Mammary epithelial cell (primary cell): ENCODE measurements around the gene TRIP13.
"Not testable (repeated sequence)": the region's sequence is repeated elsewhere in the genome, so short reads cannot be mapped to it uniquely, and the experiment has no call there.

Experiments
- EZH2 ChIP-seq: IDR thresholded peaks from 2 replicates; pipeline ENCODE4 v1.6.1; 2012; ENCODE audit warnings: low read length, inconsistent platforms, borderline replicate concordance
- TF ChIP-seq, protein P1 (sequence below), 2 donors: IDR thresholded peaks in 1 of 2; conservative IDR thresholded peaks in 1 of 2; 2 replicates each; pipeline ENCODE4 v1.5.1; 2011 to 2012; ENCODE audit warnings: inconsistent platforms in 2 of 2, low read length in 2 of 2, mild to moderate bottlenecking in 2 of 2, control low read depth in 1 of 2, low read depth in 1 of 2; ENCODE audit not compliant: insufficient read depth in 1 of 2; ENCODE audit errors: extremely low read depth in 1 of 2

DNA sequence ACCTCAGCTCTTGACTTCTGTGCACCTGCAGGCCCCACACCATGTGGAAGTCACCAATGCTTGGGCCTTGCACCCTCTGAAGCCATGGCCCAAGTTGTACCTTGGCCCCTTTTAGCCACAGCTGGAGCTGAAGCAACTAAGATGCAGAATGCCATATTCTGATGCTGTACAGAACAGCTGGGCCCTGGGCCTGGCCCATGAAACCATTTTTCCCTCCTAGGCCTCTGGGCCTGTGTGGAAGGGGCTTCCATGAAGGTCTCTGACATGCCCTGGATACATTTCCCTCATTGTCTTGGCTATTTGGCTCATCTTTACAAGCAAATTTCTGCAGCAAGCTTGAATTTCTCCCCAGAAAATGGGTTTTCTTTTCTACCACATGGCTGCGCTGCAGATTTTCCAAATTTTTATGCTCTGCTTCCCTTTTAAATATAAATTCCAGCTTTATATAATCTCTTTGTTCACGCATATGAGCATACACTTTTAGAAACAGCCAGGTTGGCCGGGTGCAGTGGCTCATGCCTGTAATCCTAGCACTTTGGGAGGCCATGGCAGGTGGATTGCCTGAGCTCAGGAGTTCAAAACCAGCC, 41.8 kb downstream of the TRIP13 start:
- TF ChIP-seq, protein P1, sequence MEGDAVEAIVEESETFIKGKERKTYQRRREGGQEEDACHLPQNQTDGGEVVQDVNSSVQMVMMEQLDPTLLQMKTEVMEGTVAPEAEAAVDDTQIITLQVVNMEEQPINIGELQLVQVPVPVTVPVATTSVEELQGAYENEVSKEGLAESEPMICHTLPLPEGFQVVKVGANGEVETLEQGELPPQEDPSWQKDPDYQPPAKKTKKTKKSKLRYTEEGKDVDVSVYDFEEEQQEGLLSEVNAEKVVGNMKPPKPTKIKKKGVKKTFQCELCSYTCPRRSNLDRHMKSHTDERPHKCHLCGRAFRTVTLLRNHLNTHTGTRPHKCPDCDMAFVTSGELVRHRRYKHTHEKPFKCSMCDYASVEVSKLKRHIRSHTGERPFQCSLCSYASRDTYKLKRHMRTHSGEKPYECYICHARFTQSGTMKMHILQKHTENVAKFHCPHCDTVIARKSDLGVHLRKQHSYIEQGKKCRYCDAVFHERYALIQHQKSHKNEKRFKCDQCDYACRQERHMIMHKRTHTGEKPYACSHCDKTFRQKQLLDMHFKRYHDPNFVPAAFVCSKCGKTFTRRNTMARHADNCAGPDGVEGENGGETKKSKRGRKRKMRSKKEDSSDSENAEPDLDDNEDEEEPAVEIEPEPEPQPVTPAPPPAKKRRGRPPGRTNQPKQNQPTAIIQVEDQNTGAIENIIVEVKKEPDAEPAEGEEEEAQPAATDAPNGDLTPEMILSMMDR (conservative IDR thresholded peaks at IDR 0.05 in 1 of 2, IDR thresholded peaks at IDR 0.05 in 1 of 2; ENCODE audit: extremely low read depth in 1 of 2, insufficient read depth in 1 of 2, low read depth in 1 of 2, low read length in 2 of 2) = peak in 1 of 2 donors; percentile 24
- not testable (repeated sequence) for TF ChIP-seq EZH2
